Peyer's patch (tissue), 4 donors: ENCODE data around the gene PRR3. TPM values are rescaled to one million over a fixed set of nuclear protein-coding genes. Genes with fewer than 3 reads are reported as not detected.
"Not testable (repeated sequence)": the region's sequence is repeated elsewhere in the genome, so short reads cannot be mapped to it uniquely, and the experiment has no call there.

Experiments used
- DNase-seq, 3 donors: peaks; one replicate each; pipeline ENCODE4 v3.0.0-alpha.2; 2017 to 2019
- H3K27ac ChIP-seq, 4 donors: fragments of 200-600 bp; sonication (generic); one replicate each; pipeline ENCODE4 v1.5.1; 2016 to 2019
- H3K27me3 ChIP-seq, 2 donors: fragments of 200-600 bp; sonication (generic); one replicate each; pipeline ENCODE4 v1.5.1; 2019
- H3K36me3 ChIP-seq, 3 donors: fragments of 200-600 bp; sonication (generic); one replicate each; pipeline ENCODE4 v1.5.1; 2016 to 2019
- H3K4me1 ChIP-seq, 4 donors: fragments of 200-600 bp; sonication (generic); one replicate each; pipeline ENCODE4 v1.5.1; 2016 to 2019
- H3K4me3 ChIP-seq, 4 donors: fragments of 200-600 bp; sonication (generic); 1 replicate in 3 of 4; 2 replicates in 1 of 4; pipeline ENCODE4 v1.5.1; 2016 to 2019; ENCODE audit warnings: mild to moderate bottlenecking in 1 of 4
- H3K9me3 ChIP-seq, 4 donors: fragments of 200-600 bp; sonication (generic); one replicate each; pipeline ENCODE4 v1.5.1; 2016 to 2019; ENCODE audit warnings: mild to moderate bottlenecking in 1 of 4
- POLR2A ChIP-seq, 2 donors: fragments of 450-650 bp; IDR thresholded peaks; one replicate each; pipeline ENCODE4 v1.5.1; 2017; ENCODE audit warnings: antibody characterized with exemption in 2 of 2, mild to moderate bottlenecking in 2 of 2, moderate library complexity in 2 of 2
- total RNA-seq, 4 donors: library from RNA; depleted of rRNA; stranded (reverse); fragments of >200 nt; gene quantifications; one replicate each; pipeline ENCODE4 v1.1.0, GENCODE V29; 2016
- TF ChIP-seq, protein P1 (sequence below), 6 experiments: fragments of 450-650 bp in 4 of 6; fragments of 200-600 bp in 2 of 6; sonication (generic) in 1 of 6; IDR thresholded peaks; one replicate each; pipeline ENCODE4 v1.5.1; 2017 to 2019; ENCODE audit warnings: antibody characterized with exemption in 6 of 6, mild to moderate bottlenecking in 3 of 6, moderate library complexity in 1 of 6

The PRR3 gene
- total RNA-seq, 4 donors from 2014 or later, result 1.7 to 9.0 (median 4.8) TPM

DNA sequence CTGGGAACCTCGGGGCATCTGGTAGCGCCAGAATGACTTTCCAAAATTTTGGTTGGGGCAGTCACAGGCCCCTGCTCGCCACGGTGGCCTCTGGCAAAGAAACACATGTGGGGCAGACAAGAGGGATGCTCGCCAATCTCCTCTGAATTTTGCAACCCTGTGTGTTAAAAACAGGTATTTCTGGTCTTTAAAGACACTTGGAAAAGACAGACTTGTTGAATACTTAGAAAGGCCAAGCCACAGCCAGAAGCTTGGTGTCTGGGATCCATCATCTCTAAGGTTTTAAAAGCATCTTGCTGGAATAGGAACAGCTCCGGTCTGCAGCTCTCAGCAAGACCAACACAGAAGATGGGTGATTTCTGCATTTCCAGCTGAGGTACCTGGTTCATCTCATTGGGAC, 36.6 kb upstream of the PRR3 start:
- Histone ChIP-seq H3K27me3 (no peaks in the 10 kb centered on the region), H3K9me3 (no peaks in the 10 kb centered on the region), H3K27ac (peak overlapping the region in 2 of 4 donors; percentile 19 to 40), H3K4me3 (no peak overlapping the region), H3K36me3 (no peaks in the 10 kb centered on the region), H3K4me1 (peaks cover 0 to 10% (median 2%) of the 10 kb centered on the region in 4 donors)
- no peak for TF ChIP-seq POLR2A (IDR thresholded peaks at IDR 0.05)
- TF ChIP-seq, protein P1, sequence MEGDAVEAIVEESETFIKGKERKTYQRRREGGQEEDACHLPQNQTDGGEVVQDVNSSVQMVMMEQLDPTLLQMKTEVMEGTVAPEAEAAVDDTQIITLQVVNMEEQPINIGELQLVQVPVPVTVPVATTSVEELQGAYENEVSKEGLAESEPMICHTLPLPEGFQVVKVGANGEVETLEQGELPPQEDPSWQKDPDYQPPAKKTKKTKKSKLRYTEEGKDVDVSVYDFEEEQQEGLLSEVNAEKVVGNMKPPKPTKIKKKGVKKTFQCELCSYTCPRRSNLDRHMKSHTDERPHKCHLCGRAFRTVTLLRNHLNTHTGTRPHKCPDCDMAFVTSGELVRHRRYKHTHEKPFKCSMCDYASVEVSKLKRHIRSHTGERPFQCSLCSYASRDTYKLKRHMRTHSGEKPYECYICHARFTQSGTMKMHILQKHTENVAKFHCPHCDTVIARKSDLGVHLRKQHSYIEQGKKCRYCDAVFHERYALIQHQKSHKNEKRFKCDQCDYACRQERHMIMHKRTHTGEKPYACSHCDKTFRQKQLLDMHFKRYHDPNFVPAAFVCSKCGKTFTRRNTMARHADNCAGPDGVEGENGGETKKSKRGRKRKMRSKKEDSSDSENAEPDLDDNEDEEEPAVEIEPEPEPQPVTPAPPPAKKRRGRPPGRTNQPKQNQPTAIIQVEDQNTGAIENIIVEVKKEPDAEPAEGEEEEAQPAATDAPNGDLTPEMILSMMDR (IDR thresholded peaks at IDR 0.05), result no peak
- no peak for DNase-seq

DNA sequence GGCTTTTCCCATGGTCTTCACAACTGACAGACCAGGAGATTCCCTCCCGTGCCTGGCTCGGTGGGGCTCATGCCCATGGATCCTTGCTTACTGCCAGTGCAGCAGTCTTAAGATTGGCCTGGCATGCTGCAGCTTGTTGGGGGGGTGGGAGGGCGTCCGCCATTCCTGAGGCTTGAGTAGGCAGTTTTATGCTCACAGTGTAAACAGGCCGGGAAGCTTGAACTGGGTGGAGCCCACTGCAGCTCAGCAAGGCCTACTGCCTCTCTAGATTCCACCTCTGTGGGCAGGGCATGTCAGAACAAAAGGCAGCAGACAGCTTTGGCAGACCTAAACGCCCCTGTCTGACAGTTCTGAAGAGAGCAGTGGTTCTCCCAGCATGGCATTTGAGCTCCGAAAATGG, 36.0 kb upstream of the PRR3 start:
- H3K27ac ChIP-seq, result peak overlapping the region in 2 of 4 donors; percentile 19 to 40
- not testable (repeated sequence) for H3K27me3 ChIP-seq, H3K4me3 ChIP-seq, H3K36me3 ChIP-seq, H3K9me3 ChIP-seq
- peaks cover 0 to 10% (median 2%) of the 10 kb centered on the region in 4 donors for H3K4me1 ChIP-seq
- peak in 2 of 3 donors; percentile 59 to 63 for DNase-seq

DNA sequence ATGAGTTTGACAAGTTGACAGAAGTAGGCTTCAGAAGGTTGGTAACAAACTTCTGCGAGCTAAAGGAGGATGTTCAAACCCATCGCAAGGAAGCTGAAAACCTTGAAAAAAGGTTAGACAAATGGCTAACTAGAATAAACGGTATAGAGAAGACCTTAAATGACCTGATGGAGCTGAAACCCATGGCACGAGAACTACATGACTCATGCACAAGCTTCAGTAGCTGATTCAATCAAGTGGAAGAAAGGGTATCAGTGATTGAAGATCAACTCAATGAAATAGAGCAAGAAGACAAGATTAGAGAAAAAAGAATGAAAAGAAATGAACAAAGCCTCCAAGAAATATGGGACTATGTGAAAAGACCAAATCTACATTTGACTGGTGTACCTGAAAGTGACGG, 35.1 kb upstream of the PRR3 start:
- H3K27ac ChIP-seq, DNase-seq, H3K9me3 ChIP-seq, H3K36me3 ChIP-seq, H3K4me3 ChIP-seq, H3K27me3 ChIP-seq: not testable (repeated sequence)
- peaks cover 0 to 10% (median under 1%) of the 10 kb centered on the region in 4 donors for H3K4me1 ChIP-seq

DNA sequence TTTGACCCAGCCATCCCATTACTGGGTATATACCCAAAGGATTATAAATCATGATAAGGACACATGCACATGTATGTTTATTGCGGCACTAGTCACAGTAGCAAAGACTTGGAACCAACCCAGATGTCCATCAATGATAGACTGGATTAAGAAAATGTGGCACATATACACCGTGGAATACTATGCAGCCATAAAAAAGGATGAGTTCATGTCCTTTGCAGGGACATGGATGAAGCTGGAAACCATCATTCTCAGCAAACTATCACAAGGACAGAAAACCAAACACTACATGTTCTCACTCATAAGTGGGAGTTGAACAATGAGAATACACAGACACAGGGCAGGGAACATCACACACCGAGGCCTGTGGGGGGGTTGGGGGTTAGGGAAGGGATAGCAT, 30.7 kb upstream of the PRR3 start:
- H3K4me1 ChIP-seq, result peaks cover 0 to 11% (median 5%) of the 10 kb centered on the region in 4 donors
- not testable (repeated sequence) for H3K27me3 ChIP-seq, H3K36me3 ChIP-seq, H3K27ac ChIP-seq, H3K4me3 ChIP-seq, DNase-seq, H3K9me3 ChIP-seq

DNA sequence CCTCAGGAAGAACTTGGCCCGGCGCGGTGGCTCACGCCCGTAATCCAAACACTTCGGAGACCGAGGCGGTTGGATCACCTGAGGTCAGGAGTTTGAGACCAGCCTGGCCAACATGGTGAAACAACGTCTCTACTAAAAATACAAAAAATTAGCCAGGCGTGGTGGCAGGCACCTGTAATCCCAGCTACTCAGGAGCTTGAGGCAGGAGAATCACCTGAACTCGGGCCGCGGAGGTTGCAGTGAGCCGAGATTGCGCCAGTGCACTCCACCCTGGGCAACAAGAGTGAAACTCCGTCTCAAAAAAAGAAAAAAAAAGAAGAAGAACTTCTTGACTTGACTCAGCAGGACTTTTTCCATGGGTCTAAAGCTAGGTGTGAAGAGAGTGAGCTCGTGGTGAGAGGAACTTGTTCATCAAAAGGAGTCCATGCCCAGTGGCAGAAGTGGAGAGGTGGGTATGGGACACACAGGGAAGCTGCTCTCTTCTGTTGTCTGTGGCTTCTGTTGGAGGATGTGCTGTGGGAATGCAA, 27.7 kb upstream of the PRR3 start:
- Histone ChIP-seq H3K4me1 (peaks cover 0 to 15% (median 7%) of the 10 kb centered on the region in 4 donors), H3K27ac (peak overlapping the region in 1 of 4 donors; percentile 50)
- not testable (repeated sequence) for H3K27me3 ChIP-seq, H3K9me3 ChIP-seq, H3K4me3 ChIP-seq, H3K36me3 ChIP-seq
- DNase-seq, result peak in 1 of 3 donors; percentile 38

DNA sequence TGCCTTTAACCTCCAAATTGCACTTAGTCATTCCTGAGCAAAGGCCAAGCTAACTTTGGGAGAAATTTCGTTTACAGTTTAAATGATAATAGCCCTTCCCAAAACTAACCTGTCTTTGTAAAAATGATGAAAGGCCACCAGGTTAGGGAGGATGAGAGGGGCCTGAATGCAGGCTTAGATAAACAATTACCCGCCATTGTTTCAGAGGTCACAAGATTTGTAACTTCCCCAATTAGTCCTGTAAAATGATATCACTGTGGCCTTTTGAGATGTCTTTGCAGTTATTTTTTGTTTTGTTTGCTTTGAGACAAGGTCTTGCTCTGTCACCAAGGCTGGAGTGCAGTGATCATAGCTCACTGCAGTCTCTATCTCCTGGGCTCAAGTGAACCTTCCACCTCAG, 27.1 kb upstream of the PRR3 start:
- no peak for TF ChIP-seq POLR2A (IDR thresholded peaks at IDR 0.05)
- TF ChIP-seq, protein P1 (IDR thresholded peaks at IDR 0.05), result no peak
- DNase-seq, result no peak
- H3K27ac ChIP-seq, result peak overlapping the region in 1 of 4 donors; percentile 50
- H3K4me1 ChIP-seq, result peaks cover 0 to 15% (median 7%) of the 10 kb centered on the region in 4 donors
- no peaks in the 10 kb centered on the region for H3K9me3 ChIP-seq
- H3K27me3 ChIP-seq, result no peaks in the 10 kb centered on the region
- H3K36me3 ChIP-seq, result no peaks in the 10 kb centered on the region
- no peak overlapping the region for H3K4me3 ChIP-seq

DNA sequence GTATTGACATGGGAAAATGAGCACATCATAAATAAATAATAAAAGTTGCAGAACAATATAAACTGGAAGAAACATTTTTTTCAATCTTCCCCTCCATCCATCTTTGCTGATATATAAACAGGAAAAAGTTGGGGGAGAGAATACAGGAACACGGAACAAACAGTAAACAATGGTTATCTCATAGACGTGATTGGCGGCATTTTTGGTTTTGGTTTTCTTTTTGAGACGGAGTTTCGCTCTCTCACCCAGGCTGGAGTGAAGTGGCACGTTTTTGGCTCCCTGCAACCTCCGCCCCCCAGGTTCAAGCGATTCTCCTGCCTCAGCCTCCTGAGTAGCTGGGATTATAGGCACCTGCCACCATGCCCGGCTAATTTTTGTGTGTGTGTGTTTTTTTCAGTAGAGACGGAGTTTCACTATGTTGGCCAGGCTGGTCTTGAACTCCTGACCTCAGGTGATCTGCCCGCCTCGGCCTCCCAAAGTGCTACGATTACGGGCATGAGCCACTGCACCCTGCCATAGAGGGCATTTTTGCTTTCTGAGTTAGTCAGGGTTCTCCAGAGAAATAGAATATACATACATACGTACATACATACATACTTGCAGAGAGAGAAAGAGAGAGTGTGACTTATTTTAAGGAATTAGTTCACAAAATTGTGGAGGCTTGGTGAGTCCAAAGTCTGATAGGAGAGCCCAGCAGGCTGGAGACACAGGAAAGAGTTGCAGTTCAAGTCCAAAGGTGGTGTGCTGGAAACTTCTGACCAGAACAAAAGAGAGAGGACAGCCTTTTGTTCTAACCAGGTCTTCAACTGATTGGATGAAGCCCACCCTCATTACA, 23.4 kb upstream of the PRR3 start:
- H3K36me3 ChIP-seq, result no peaks in the 10 kb centered on the region
- no peaks in the 10 kb centered on the region for H3K27me3 ChIP-seq
- H3K4me1 ChIP-seq, result peaks cover 0 to 9% (median 3%) of the 10 kb centered on the region in 4 donors
- no peak for TF ChIP-seq POLR2A (IDR thresholded peaks at IDR 0.05)
- TF ChIP-seq, protein P1 (IDR thresholded peaks at IDR 0.05), result no peak
- no peaks in the 10 kb centered on the region for H3K9me3 ChIP-seq
- peak overlapping the region in 3 of 4 donors; percentile 29 to 72 (median 44) for H3K27ac ChIP-seq
- no peak for DNase-seq
- peak overlapping the region in 1 of 4 donors; percentile 20 for H3K4me3 ChIP-seq
